Progenitor cell of endocrine pancreas (in vitro differentiated cells): ENCODE data around the gene HDC. TPM values are rescaled to one million over a fixed set of nuclear protein-coding genes. Genes with fewer than 3 reads are reported as not detected.

Source experiments
- DNase-seq: peaks from one replicate; pipeline ENCODE4 v3.0.0; 2021; ENCODE audit warnings: low spot score; ENCODE audit not compliant: unreplicated experiment
- H3K27ac Mint-ChIP-seq: 2 replicates; pipeline ENCODE4 v1.8.0; 2021; ENCODE audit warnings: mild to moderate bottlenecking, moderate library complexity, mixed read lengths
- H3K27me3 Mint-ChIP-seq: 2 replicates; pipeline ENCODE4 v1.8.0; 2021; ENCODE audit warnings: mixed read lengths
- H3K36me3 Mint-ChIP-seq: 2 replicates; pipeline ENCODE4 v1.8.0; 2022; ENCODE audit warnings: mixed read lengths; ENCODE audit not compliant: insufficient read depth
- H3K4me1 Mint-ChIP-seq: 2 replicates; pipeline ENCODE4 v1.8.0; 2021; ENCODE audit warnings: low read depth, mixed read lengths
- H3K4me3 Mint-ChIP-seq: 2 replicates; pipeline ENCODE4 v1.8.0; 2021; ENCODE audit warnings: low read depth, mild to moderate bottlenecking, moderate library complexity, mixed read lengths
- H3K9me3 Mint-ChIP-seq: 2 replicates; pipeline ENCODE4 v1.8.0; 2021; ENCODE audit warnings: low read depth, mixed read lengths
- total RNA-seq: library from RNA; stranded (reverse); gene quantifications from 2 replicates; pipeline ENCODE4 v1.2.1, GENCODE V29; 2021
- TF ChIP-seq, protein P1 (sequence below): fragments of 200-600 bp; sonication (generic); IDR thresholded peaks from one replicate; pipeline ENCODE4 v1.5.0; 2021; ENCODE audit warnings: antibody characterized with exemption, mild to moderate bottlenecking; ENCODE audit not compliant: unreplicated experiment

Gene HDC
- total RNA-seq, 1 donor from 2014 or later = not detected

DNA sequence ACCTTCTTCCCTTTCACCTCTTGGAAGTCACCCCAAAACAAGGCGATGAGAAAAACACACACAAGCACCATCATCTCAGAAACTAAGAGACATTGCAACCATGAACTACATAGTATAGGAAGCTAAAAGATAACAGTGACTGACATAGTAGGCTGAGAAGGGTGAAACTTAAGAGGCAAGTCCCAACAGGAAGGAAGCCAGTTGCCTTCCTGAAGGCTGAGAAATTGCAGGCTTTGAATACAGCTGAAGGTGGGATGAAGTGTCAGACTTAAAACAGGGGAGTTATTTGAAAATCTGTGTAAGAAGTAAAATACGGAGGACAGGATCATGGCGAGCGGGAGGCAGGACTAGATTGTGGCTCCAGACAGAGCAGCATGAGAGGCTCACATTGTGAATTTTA, 55.7 kb downstream of the HDC start:
- TF ChIP-seq, protein P1, sequence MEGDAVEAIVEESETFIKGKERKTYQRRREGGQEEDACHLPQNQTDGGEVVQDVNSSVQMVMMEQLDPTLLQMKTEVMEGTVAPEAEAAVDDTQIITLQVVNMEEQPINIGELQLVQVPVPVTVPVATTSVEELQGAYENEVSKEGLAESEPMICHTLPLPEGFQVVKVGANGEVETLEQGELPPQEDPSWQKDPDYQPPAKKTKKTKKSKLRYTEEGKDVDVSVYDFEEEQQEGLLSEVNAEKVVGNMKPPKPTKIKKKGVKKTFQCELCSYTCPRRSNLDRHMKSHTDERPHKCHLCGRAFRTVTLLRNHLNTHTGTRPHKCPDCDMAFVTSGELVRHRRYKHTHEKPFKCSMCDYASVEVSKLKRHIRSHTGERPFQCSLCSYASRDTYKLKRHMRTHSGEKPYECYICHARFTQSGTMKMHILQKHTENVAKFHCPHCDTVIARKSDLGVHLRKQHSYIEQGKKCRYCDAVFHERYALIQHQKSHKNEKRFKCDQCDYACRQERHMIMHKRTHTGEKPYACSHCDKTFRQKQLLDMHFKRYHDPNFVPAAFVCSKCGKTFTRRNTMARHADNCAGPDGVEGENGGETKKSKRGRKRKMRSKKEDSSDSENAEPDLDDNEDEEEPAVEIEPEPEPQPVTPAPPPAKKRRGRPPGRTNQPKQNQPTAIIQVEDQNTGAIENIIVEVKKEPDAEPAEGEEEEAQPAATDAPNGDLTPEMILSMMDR = no peak
- H3K9me3 Mint-ChIP-seq = peaks cover 31% of the 10 kb centered on the region
- H3K36me3 Mint-ChIP-seq = peaks cover 24% of the 10 kb centered on the region
- no peak for DNase-seq
- no peak overlapping the region for H3K27ac Mint-ChIP-seq
- peaks cover 8% of the 10 kb centered on the region for H3K4me1 Mint-ChIP-seq
- H3K4me3 Mint-ChIP-seq = no peak overlapping the region
- H3K27me3 Mint-ChIP-seq = no peaks in the 10 kb centered on the region

DNA sequence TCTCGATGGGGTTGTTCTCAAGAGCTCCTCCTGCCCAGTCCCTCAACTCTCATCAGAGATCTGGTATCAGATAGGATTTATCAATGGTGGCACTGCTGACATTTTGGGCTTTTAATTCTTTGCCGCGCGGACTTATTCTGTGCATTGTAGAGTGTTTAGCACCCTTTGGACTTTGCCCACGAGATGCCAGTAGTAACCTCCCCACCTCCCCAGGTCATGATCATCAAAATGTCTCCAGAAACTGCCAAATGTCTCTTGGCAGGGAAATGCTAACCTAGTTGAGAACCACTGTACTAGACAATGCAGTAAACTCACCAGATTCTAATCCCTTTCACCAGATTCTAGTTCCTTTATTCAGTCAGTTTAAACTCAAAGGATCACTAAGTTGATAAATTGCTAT, 59.5 kb downstream of the HDC start:
- TF ChIP-seq, protein P1 = no peak
- Mint-ChIP-seq H3K9me3 (no peaks in the 10 kb centered on the region), H3K27ac (no peak overlapping the region)

DNA sequence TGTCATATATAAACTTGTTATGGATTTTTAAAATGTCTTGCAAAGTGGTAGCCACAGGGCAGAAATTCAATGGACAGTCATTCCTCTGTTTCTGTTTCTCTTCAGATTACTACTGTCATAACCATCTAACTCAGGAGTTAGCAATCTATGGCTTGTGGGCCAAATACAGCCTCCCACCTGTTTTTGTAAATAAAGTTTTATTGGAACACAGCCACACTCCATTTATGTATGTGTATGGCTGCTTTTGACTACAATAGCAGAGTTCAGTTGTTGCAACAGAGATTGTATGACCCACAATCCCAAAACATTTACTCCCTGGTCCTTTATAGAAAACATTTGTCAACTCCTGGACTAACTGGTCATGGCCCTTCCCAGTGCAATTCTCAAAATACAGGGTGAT, 63.5 kb downstream of the HDC start:
- peaks cover 4% of the 10 kb centered on the region for H3K4me1 Mint-ChIP-seq

More for the DNA sequence above, 59.5 kb downstream of the HDC start:
- peaks cover 12% of the 10 kb centered on the region for H3K36me3 Mint-ChIP-seq
- H3K4me3 Mint-ChIP-seq = no peak overlapping the region
- H3K4me1 Mint-ChIP-seq = peaks cover 8% of the 10 kb centered on the region
- DNase-seq = no peak
- no peaks in the 10 kb centered on the region for H3K27me3 Mint-ChIP-seq

DNA sequence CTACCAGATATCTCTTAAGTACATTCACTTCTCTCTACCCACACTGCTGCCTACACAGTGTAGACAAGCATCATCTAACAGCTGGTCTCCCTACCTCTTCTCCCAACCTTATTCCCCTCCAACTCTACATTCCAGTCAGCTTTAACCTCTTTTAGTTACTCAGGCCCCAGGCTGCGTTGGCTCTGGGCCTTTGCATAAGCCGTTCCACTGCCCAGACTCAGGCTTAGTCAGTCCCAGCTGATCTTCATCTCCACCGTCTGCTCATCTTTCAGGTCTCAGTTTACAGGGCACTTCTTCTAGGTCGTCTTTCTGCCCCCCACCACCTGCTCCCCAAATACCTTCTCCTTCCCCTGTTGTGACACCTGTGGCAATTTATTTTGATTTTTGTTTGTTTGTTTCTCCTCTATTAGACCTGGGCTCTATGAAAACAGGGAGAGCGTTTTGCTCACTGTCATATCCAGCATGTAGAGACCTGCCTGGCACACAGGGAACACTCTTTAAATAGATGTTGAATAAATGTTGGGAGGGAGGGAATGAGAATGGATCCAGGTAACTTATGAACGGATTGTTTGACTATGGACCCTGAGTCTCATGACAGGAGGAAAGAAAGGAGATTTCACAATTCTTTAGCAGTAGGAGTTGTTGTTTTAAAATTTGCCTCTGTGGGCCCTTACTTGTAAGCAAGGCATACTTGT, 72.5 kb downstream of the HDC start:
- no peak overlapping the region for H3K27ac Mint-ChIP-seq
- peaks cover 15% of the 10 kb centered on the region for H3K4me1 Mint-ChIP-seq
- peaks cover 3% of the 10 kb centered on the region for H3K36me3 Mint-ChIP-seq
- no peak for DNase-seq
- H3K27me3 Mint-ChIP-seq = no peaks in the 10 kb centered on the region
- TF ChIP-seq, protein P1 = no peak
- no peak overlapping the region for H3K4me3 Mint-ChIP-seq
- H3K9me3 Mint-ChIP-seq = no peaks in the 10 kb centered on the region

More for the DNA sequence above, 63.5 kb downstream of the HDC start:
- no peak overlapping the region for H3K27ac Mint-ChIP-seq
- peaks cover 1% of the 10 kb centered on the region for H3K36me3 Mint-ChIP-seq
- no peaks in the 10 kb centered on the region for H3K9me3 Mint-ChIP-seq
- no peak overlapping the region for H3K4me3 Mint-ChIP-seq
- TF ChIP-seq, protein P1 = no peak
- no peak for DNase-seq
- no peaks in the 10 kb centered on the region for H3K27me3 Mint-ChIP-seq

DNA sequence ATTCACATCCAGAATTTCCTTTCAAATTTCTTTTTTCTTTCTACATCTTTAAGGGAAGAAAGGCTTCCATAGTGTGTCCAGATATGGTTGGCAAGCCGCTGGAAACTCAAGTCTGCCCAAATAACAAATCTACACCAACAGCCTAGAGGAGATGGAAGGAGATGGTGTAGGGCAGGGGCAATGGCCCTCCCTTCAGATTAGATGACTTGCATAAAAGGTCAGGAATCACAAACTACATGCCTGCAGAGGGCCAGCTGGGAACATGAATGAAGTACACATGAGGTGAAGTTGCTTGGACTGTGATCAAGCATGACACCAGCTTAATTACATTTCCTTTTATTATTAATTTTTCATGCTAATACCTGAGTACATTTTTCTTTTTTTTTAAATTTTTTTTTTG, 73.4 kb downstream of the HDC start:
- Mint-ChIP-seq H3K4me3 (no peak overlapping the region), H3K4me1 (peaks cover 16% of the 10 kb centered on the region), H3K27ac (no peak overlapping the region), H3K36me3 (peaks cover 3% of the 10 kb centered on the region), H3K9me3 (no peaks in the 10 kb centered on the region), H3K27me3 (no peaks in the 10 kb centered on the region)
- no peak for DNase-seq
- TF ChIP-seq, protein P1 = no peak

Other genes starting within 250 kb of the HDC start
- 0.95 and 0.98 TPM in 2 replicates for gene ATP8B4, start 146.5 kb downstream of the HDC start, total RNA-seq
- gene SLC27A2, start 83.5 kb downstream of the HDC start, total RNA-seq = 10.3 and 10.6 TPM in 2 replicates
- 34.6 and 41.7 TPM in 2 replicates for gene GABPB1, start 89.5 kb upstream of the HDC start, total RNA-seq
- 57.5 and 59.8 TPM in 2 replicates for gene USP8, start 158.7 kb upstream of the HDC start, total RNA-seq